K562 (cell line): ENCODE data around the gene PM20D1. TPM values are rescaled to one million over a fixed set of nuclear protein-coding genes. Genes with fewer than 3 reads are reported as not detected.

Source experiments
- BRCA1 ChIP-seq, 2 experiments: fragments of 450-650 bp in 1 of 2; sonication (generic) in 1 of 2; formaldehyde crosslinking in 1 of 2; IDR thresholded peaks; 2 replicates each; pipeline versions ENCODE4 v1.5.0 to v1.6.1; 2017 to 2020; ENCODE audit warnings: mild to moderate bottlenecking in 1 of 2, missing genetic modification reagents in 1 of 2
- CBX3 ChIP-seq, 2 experiments: IDR thresholded peaks; 1 replicate in 1 of 2; 2 replicates in 1 of 2; pipeline ENCODE4 v1.6.1; 2012; ENCODE audit warnings: inconsistent platforms in 2 of 2, low read length in 2 of 2, borderline replicate concordance in 1 of 2, control low read depth in 1 of 2
- CEBPG ChIP-seq, 3 experiments: fragments of 200-800 bp in 1 of 3; sonication (Bioruptor generic) in 1 of 3; sonication (generic) in 1 of 3; formaldehyde crosslinking in 1 of 3; IDR thresholded peaks in 2 of 3; conservative IDR thresholded peaks in 1 of 3; 2 replicates each; pipeline versions ENCODE4 v1.6.1 to v1.8.0; 2016 to 2022; ENCODE audit warnings: missing compliant biosample characterization in 2 of 3, missing genetic modification characterization in 2 of 3, mild to moderate bottlenecking in 1 of 3, missing genetic modification reagents in 1 of 3
- CREB5 ChIP-seq: fragments of 250-450 bp; sonication (Bioruptor Pico); IDR thresholded peaks from 2 replicates; pipeline ENCODE4 v1.5.0; 2020; ENCODE audit warnings: mild to moderate bottlenecking
- KAT8 ChIP-seq: fragments of 450-650 bp; IDR thresholded peaks from 2 replicates; pipeline ENCODE4 v1.6.1; 2016; ENCODE audit warnings: low read depth, mild to moderate bottlenecking
- PML ChIP-seq: IDR thresholded peaks from 2 replicates; pipeline ENCODE4 v1.6.1; 2012; ENCODE audit warnings: low read length, inconsistent platforms
- TBL1XR1 ChIP-seq, 2 experiments: IDR thresholded peaks; 2 replicates each; pipeline ENCODE4 v1.6.1; 2012; ENCODE audit warnings: improper control_type of control experiment in 2 of 2, low read length in 2 of 2, mild to moderate bottlenecking in 1 of 2
- ZBTB8A ChIP-seq: fragments of 450-650 bp; IDR thresholded peaks from 2 replicates; pipeline ENCODE4 v1.6.1; 2018; ENCODE audit warnings: mild to moderate bottlenecking, moderate library complexity; ENCODE audit not compliant: partially characterized antibody
- ZNF589 ChIP-seq: fragments of 200-800 bp; sonication (Bioruptor generic); IDR thresholded peaks from 2 replicates; pipeline ENCODE4 v1.6.1; 2016; ENCODE audit warnings: low read depth, missing genetic modification characterization, missing compliant biosample characterization
- polyA plus RNA-seq, 8 experiments: library from polyadenylated mRNA; depleted of rRNA in 4 of 8; stranded (reverse) in 5 of 8; unstranded in 3 of 8; fragments of >200 nt; fragmentation: Nextera tagmentation in 2 of 8; fragmentation: Illumina TruSeq in 1 of 8; extraction: Ambion mirVana in 2 of 8; extraction: Trizol in 1 of 8; gene quantifications; 2 replicates each; pipeline versions ENCODE4 v1.2.1 to v1.2.3, GENCODE V29; 2011 to 2014; ENCODE audit warnings: inconsistent platforms in 1 of 8, missing spikeins in 1 of 8
- total RNA-seq, 7 experiments: library from RNA; depleted of rRNA in 6 of 7; stranded (reverse); fragments of >200 nt in 6 of 7; fragmentation: Illumina TruSeq in 2 of 7; extraction: Trizol in 2 of 7; gene quantifications; 2 replicates each; pipeline versions ENCODE4 v1.2.1 to v1.2.3, GENCODE V29; 2011 to 2021; ENCODE audit warnings: low replicate concordance in 1 of 7
- TF ChIP-seq, protein P1 (sequence below): sonication (generic); formaldehyde crosslinking; IDR thresholded peaks from 2 replicates; pipeline ENCODE4 v1.9.0; 2022; ENCODE audit warnings: mild to moderate bottlenecking, missing genetic modification reagents
- TF ChIP-seq, protein P2 (sequence below): fragments of 250-450 bp; sonication (Bioruptor Pico); IDR thresholded peaks from 2 replicates; pipeline ENCODE4 v1.4.0; 2020; ENCODE audit warnings: borderline replicate concordance
- TF ChIP-seq, protein P3 (sequence below), 2 experiments: fragments of 450-650 bp; formaldehyde crosslinking in 1 of 2; IDR thresholded peaks; 2 replicates each; pipeline versions ENCODE4 v1.4.0 to v1.6.1; 2014 to 2020; ENCODE audit warnings: mild to moderate bottlenecking in 2 of 2, borderline replicate concordance in 1 of 2, low read depth in 1 of 2

Gene PM20D1
- total and polyA plus RNA-seq, 9 of the 15 experiments (the other 6 are each of a cell fraction or from before 2014, with no cell fraction given): not detected

- TF ChIP-seq CEBPG (CRISPR knock-in tag; IDR thresholded peaks at IDR 0.05) (no peak), CEBPG (tag; conservative IDR thresholded peaks at IDR 0.05 in 1 of 2, IDR thresholded peaks at IDR 0.05 in 1 of 2) (no peak), KAT8 (no peak), TBL1XR1 (IDR thresholded peaks at IDR 0.05; ENCODE audit: low read length in 2 of 2) (no peak), PML (no peak; the same call in 1 of the 2 replicates), ZNF589 (no peak), CBX3 (IDR thresholded peaks at IDR 0.05; ENCODE audit: borderline replicate concordance in 1 of 2, low read length in 2 of 2) (no peak), BRCA1 (IDR thresholded peaks at IDR 0.05) (no peak), BRCA1 (CRISPR knock-in tag; IDR thresholded peaks at IDR 0.05) (no peak), CREB5 (CRISPR knock-in tag) (no peak), ZBTB8A (no peak)
- TF ChIP-seq, protein P1, sequence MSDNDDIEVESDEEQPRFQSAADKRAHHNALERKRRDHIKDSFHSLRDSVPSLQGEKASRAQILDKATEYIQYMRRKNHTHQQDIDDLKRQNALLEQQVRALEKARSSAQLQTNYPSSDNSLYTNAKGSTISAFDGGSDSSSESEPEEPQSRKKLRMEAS (CRISPR knock-in tag): peak; percentile 6
- TF ChIP-seq, protein P2, sequence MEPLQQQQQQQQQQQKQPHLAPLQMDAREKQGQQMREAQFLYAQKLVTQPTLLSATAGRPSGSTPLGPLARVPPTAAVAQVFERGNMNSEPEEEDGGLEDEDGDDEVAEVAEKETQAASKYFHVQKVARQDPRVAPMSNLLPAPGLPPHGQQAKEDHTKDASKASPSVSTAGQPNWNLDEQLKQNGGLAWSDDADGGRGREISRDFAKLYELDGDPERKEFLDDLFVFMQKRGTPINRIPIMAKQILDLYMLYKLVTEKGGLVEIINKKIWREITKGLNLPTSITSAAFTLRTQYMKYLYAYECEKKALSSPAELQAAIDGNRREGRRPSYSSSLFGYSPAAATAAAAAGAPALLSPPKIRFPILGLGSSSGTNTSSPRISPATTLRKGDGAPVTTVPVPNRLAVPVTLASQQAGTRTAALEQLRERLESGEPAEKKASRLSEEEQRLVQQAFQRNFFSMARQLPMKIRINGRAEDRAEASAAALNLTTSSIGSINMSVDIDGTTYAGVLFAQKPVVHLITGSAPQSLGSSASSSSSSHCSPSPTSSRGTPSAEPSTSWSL (CRISPR knock-in tag): no peak
- TF ChIP-seq, protein P3, sequence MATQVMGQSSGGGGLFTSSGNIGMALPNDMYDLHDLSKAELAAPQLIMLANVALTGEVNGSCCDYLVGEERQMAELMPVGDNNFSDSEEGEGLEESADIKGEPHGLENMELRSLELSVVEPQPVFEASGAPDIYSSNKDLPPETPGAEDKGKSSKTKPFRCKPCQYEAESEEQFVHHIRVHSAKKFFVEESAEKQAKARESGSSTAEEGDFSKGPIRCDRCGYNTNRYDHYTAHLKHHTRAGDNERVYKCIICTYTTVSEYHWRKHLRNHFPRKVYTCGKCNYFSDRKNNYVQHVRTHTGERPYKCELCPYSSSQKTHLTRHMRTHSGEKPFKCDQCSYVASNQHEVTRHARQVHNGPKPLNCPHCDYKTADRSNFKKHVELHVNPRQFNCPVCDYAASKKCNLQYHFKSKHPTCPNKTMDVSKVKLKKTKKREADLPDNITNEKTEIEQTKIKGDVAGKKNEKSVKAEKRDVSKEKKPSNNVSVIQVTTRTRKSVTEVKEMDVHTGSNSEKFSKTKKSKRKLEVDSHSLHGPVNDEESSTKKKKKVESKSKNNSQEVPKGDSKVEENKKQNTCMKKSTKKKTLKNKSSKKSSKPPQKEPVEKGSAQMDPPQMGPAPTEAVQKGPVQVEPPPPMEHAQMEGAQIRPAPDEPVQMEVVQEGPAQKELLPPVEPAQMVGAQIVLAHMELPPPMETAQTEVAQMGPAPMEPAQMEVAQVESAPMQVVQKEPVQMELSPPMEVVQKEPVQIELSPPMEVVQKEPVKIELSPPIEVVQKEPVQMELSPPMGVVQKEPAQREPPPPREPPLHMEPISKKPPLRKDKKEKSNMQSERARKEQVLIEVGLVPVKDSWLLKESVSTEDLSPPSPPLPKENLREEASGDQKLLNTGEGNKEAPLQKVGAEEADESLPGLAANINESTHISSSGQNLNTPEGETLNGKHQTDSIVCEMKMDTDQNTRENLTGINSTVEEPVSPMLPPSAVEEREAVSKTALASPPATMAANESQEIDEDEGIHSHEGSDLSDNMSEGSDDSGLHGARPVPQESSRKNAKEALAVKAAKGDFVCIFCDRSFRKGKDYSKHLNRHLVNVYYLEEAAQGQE (IDR thresholded peaks at IDR 0.05; ENCODE audit: borderline replicate concordance): peak; percentile 24; the same call in 1 of the 2 replicates
- TF ChIP-seq, protein P3 (CRISPR knock-in tag; IDR thresholded peaks at IDR 0.05; ENCODE audit: low read depth): 0 out of 2 replicates have a peak, but pooled peaks have one; percentile 17
Observed at GRCh38 chr1:205812878-205813754, 36.8 kb downstream of the PM20D1 start, which contains the start of gene SLC41A1 (continued).
